Esophagus muscularis mucosa (tissue), 4 donors: ENCODE data around the gene TUBGCP3. TPM values are rescaled to one million over a fixed set of nuclear protein-coding genes. Genes with fewer than 3 reads are reported as not detected.

Experiments
- DNase-seq: peaks from one replicate; pipeline ENCODE4 v3.0.0-alpha.2; 2017; ENCODE audit errors: extremely low spot score
- H3K27ac ChIP-seq, 4 donors: fragments of 200-600 bp; sonication (generic); replicated peaks in 1 of 4; 1 replicate in 3 of 4; 2 replicates in 1 of 4; pipeline ENCODE4 v1.5.1; 2016 to 2019; ENCODE audit warnings: mild to moderate bottlenecking in 1 of 4
- H3K27me3 ChIP-seq, 4 donors: fragments of 200-600 bp; sonication (generic); one replicate each; pipeline versions ENCODE4 v1.5.1 to v1.6.0; 2016 to 2019
- H3K36me3 ChIP-seq, 4 donors: fragments of 200-600 bp; sonication (generic); one replicate each; pipeline ENCODE4 v1.5.1; 2016 to 2019
- H3K4me1 ChIP-seq, 4 donors: fragments of 200-600 bp; sonication (generic); one replicate each; pipeline ENCODE4 v1.5.1; 2016 to 2019
- H3K4me3 ChIP-seq, 4 donors: fragments of 200-600 bp; sonication (generic); 1 replicate in 2 of 4; 2 replicates in 2 of 4; pipeline ENCODE4 v1.5.1; 2016 to 2019; ENCODE audit warnings: mild to moderate bottlenecking in 4 of 4, moderate library complexity in 1 of 4
- H3K9me3 ChIP-seq, 4 donors: fragments of 200-600 bp; sonication (generic); 1 replicate in 3 of 4; 2 replicates in 1 of 4; pipeline ENCODE4 v1.5.1; 2016 to 2019
- CTCF ChIP-seq, 3 experiments: fragments of 200-600 bp in 2 of 3; fragments of 450-650 bp in 1 of 3; sonication (generic) in 2 of 3; IDR thresholded peaks; one replicate each; pipeline ENCODE4 v1.5.1; 2017 to 2019; ENCODE audit warnings: antibody characterized with exemption in 3 of 3, mild to moderate bottlenecking in 2 of 3, moderate library complexity in 1 of 3
- EP300 ChIP-seq: sonication (generic); formaldehyde crosslinking; IDR thresholded peaks from one replicate; pipeline ENCODE4 v1.6.1; 2017; ENCODE audit warnings: antibody characterized with exemption
- POLR2A ChIP-seq: fragments of 450-650 bp; IDR thresholded peaks from one replicate; pipeline ENCODE4 v1.6.1; 2017; ENCODE audit warnings: antibody characterized with exemption, moderate library complexity, mild to moderate bottlenecking, low read depth
- POLR2AphosphoS5 ChIP-seq, 2 donors: sonication (generic); formaldehyde crosslinking; IDR thresholded peaks; one replicate each; pipeline ENCODE4 v1.6.1; 2017; ENCODE audit warnings: antibody characterized with exemption in 2 of 2
- WGBS: methylation state at CpG from one replicate; pipeline ENCODE4 v1.1.5; 2018; 5-methylcytosine and 5-hydroxymethylcytosine counted together
- intact Hi-C: fragments of 100-400 bp; cut with DNase I; formaldehyde crosslinking; loops from one replicate; pipeline ENCODE4 v1.15.1; 2023
- total RNA-seq, 4 donors: library from RNA; depleted of rRNA; stranded (reverse); fragments of >200 nt; gene quantifications; one replicate each; pipeline versions ENCODE4 v1.1.0 to v1.2.1, GENCODE V29; 2016

The TUBGCP3 gene
- total RNA-seq, 4 donors from 2014 or later = 25.2 to 33.6 (median 30.6) TPM

GRCh38 chr13:112448621-112449544 lies 139.1 kb downstream of the TUBGCP3 start:
- H3K36me3 ChIP-seq = no peaks in the 10 kb centered on the region
- H3K9me3 ChIP-seq = no peaks in the 10 kb centered on the region
- H3K4me3 ChIP-seq = no peak overlapping the region
- intact Hi-C loops = no loop called here
- peaks cover 0 to 87% (median 6%) of the 10 kb centered on the region in 4 donors for H3K27me3 ChIP-seq
- DNase-seq = peak; percentile 74
- peaks cover 0 to 1% (median under 1%) of the 10 kb centered on the region in 4 donors for H3K4me1 ChIP-seq
- no peak overlapping the region for H3K27ac ChIP-seq
- WGBS = 76% methylated on average over 10 of the region's 20 CpGs
- no peak for TF ChIP-seq POLR2A
- TF ChIP-seq POLR2AphosphoS5 (IDR thresholded peaks at IDR 0.05) = no peak
- TF ChIP-seq CTCF (IDR thresholded peaks at IDR 0.05) = no peak
- no peak for TF ChIP-seq EP300

GRCh38 chr13:112447761-112448603 lies 140.0 kb downstream of the TUBGCP3 start:
- peak; percentile 83 for DNase-seq
- no peaks in the 10 kb centered on the region for H3K36me3 ChIP-seq
- 88% methylated on average over 23 of the region's 27 CpGs for WGBS
- intact Hi-C loops = no loop called here
- H3K4me1 ChIP-seq = peaks cover 0 to 10% (median 4%) of the 10 kb centered on the region in 4 donors
- no peak overlapping the region for H3K4me3 ChIP-seq
- peaks cover 0 to 88% (median 12%) of the 10 kb centered on the region in 4 donors for H3K27me3 ChIP-seq
- TF ChIP-seq CTCF (IDR thresholded peaks at IDR 0.05) (no peak), POLR2A (no peak), POLR2AphosphoS5 (IDR thresholded peaks at IDR 0.05) (no peak), EP300 (no peak)
- H3K27ac ChIP-seq = no peak overlapping the region
- no peaks in the 10 kb centered on the region for H3K9me3 ChIP-seq

- intact Hi-C loops = no loop called here
- H3K36me3 ChIP-seq = no peaks in the 10 kb centered on the region
- H3K27ac ChIP-seq = no peak overlapping the region
- TF ChIP-seq EP300 (no peak), POLR2A (no peak), CTCF (IDR thresholded peaks at IDR 0.05) (no peak), POLR2AphosphoS5 (IDR thresholded peaks at IDR 0.05) (no peak)
- WGBS = 100% methylated on average over 2 of the region's 2 CpGs
- H3K27me3 ChIP-seq = peaks cover 0 to 88% (median 19%) of the 10 kb centered on the region in 4 donors
- no peak overlapping the region for H3K4me3 ChIP-seq
- H3K4me1 ChIP-seq = peaks cover 0 to 15% (median 4%) of the 10 kb centered on the region in 4 donors
- H3K9me3 ChIP-seq = no peaks in the 10 kb centered on the region
- peak; percentile 42 for DNase-seq
Observed at GRCh38 chr13:112447306-112447705, 140.6 kb downstream of the TUBGCP3 start.

- H3K4me1 ChIP-seq = peaks cover 0 to 15% (median 4%) of the 10 kb centered on the region in 4 donors
- no peaks in the 10 kb centered on the region for H3K9me3 ChIP-seq
- DNase-seq = peak; percentile 50
- 92% methylated on average over 14 of the region's 14 CpGs for WGBS
- peaks cover 0 to 88% (median 21%) of the 10 kb centered on the region in 4 donors for H3K27me3 ChIP-seq
- TF ChIP-seq POLR2AphosphoS5 (IDR thresholded peaks at IDR 0.05) (no peak), CTCF (IDR thresholded peaks at IDR 0.05) (no peak), EP300 (no peak), POLR2A (no peak)
- H3K4me3 ChIP-seq = no peak overlapping the region
- no peak overlapping the region for H3K27ac ChIP-seq
- intact Hi-C loops = no loop called here
- no peaks in the 10 kb centered on the region for H3K36me3 ChIP-seq
Observed at GRCh38 chr13:112446867-112447266, 141.1 kb downstream of the TUBGCP3 start.
